LNCAP (cell line): ENCODE measurements around the gene RPL27.

Experiments
- CTCF ChIP-seq: fragments of 450-650 bp; IDR thresholded peaks from 2 replicates; pipeline ENCODE4 v1.5.1; 2017; ENCODE audit warnings: mild to moderate bottlenecking

Gene RPL27

GRCh38 chr17:43042025-43042628 lies 43.9 kb downstream of the RPL27 start:
- no peak for TF ChIP-seq CTCF

- no peak for TF ChIP-seq CTCF
These were observed 45.1 kb downstream of the RPL27 start for GRCh38 chr17:43043307-43043706.

- no peak for TF ChIP-seq CTCF
These were observed 45.8 kb downstream of the RPL27 start for GRCh38 chr17:43044024-43044423.

GRCh38 chr17:43051969-43052368 lies 53.8 kb downstream of the RPL27 start:
- no peak for TF ChIP-seq CTCF
